IPS-18c (cell line): Measurements from ENCODE around the gene IL1RN.
"Not testable (repeated sequence)": the region's sequence is repeated elsewhere in the genome, so short reads cannot be mapped to it uniquely, and the experiment has no call there.

Experiments
- H3K4me3 ChIP-seq: 2 replicates; pipeline ENCODE4 v1.7.0; 2013; ENCODE audit warnings: low read depth, mild to moderate bottlenecking, low read length, moderate library complexity; ENCODE audit not compliant: insufficient read depth
- H3K9me3 ChIP-seq: one replicate; pipeline ENCODE4 v1.6.1; 2013; ENCODE audit warnings: mild to moderate bottlenecking, low read length, moderate library complexity; ENCODE audit not compliant: control insufficient read depth, insufficient read depth

IL1RN gene

GRCh38 chr2:113126845-113127645 is at the start of gene IL1RN:
TSS of gene IL1RN (plus strand) at chr2:113127598. CDS start at chr2:113127625, 27 bp downstream.
- H3K4me3 ChIP-seq = no peak within 1 kb of the TSS
- no peaks in the 10 kb centered on the region for H3K9me3 ChIP-seq

- H3K4me3 ChIP-seq = no peak overlapping the region
These were observed 49.5 kb upstream of the IL1RN start for GRCh38 chr2:113077921-113078320.

GRCh38 chr2:113078350-113078839 is 49.0 kb upstream of the IL1RN start:
- no peaks in the 10 kb centered on the region for H3K9me3 ChIP-seq
- no peak overlapping the region for H3K4me3 ChIP-seq

More at GRCh38 chr2:113077921-113078320, 49.5 kb upstream of the IL1RN start:
- H3K9me3 ChIP-seq = no peaks in the 10 kb centered on the region

- Histone ChIP-seq H3K4me3 (no peak overlapping the region), H3K9me3 (no peaks in the 10 kb centered on the region)
These were observed 48.3 kb upstream of the IL1RN start for GRCh38 chr2:113079131-113079530.

GRCh38 chr2:113080134-113080533 is 47.3 kb upstream of the IL1RN start:
- H3K4me3 ChIP-seq = no peak overlapping the region
- no peaks in the 10 kb centered on the region for H3K9me3 ChIP-seq

- H3K9me3 ChIP-seq = no peaks in the 10 kb centered on the region
These were observed 45.7 kb upstream of the IL1RN start for GRCh38 chr2:113081488-113082210.

GRCh38 chr2:113083296-113083695 is 44.1 kb upstream of the IL1RN start:
- H3K9me3 ChIP-seq = no peaks in the 10 kb centered on the region
- H3K4me3 ChIP-seq = no peak overlapping the region

More at GRCh38 chr2:113081488-113082210, 45.7 kb upstream of the IL1RN start:
- no peak overlapping the region for H3K4me3 ChIP-seq

- H3K9me3 ChIP-seq = no peaks in the 10 kb centered on the region
These were observed 43.0 kb upstream of the IL1RN start for GRCh38 chr2:113084249-113085000.

GRCh38 chr2:113085542-113085941 is 41.9 kb upstream of the IL1RN start:
- no peaks in the 10 kb centered on the region for H3K9me3 ChIP-seq
- H3K4me3 ChIP-seq = no peak overlapping the region

More at GRCh38 chr2:113084249-113085000, 43.0 kb upstream of the IL1RN start:
- H3K4me3 ChIP-seq = no peak overlapping the region

GRCh38 chr2:113088213-113088992 is 39.0 kb upstream of the IL1RN start:
- no peak overlapping the region for H3K4me3 ChIP-seq
- no peaks in the 10 kb centered on the region for H3K9me3 ChIP-seq

GRCh38 chr2:113089916-113090315 is 37.5 kb upstream of the IL1RN start:
- H3K4me3 ChIP-seq = no peak overlapping the region
- H3K9me3 ChIP-seq = no peaks in the 10 kb centered on the region

- no peaks in the 10 kb centered on the region for H3K9me3 ChIP-seq
- no peak overlapping the region for H3K4me3 ChIP-seq
These were observed 36.0 kb upstream of the IL1RN start for GRCh38 chr2:113091231-113091896.

GRCh38 chr2:113092864-113093612 is 34.4 kb upstream of the IL1RN start:
- H3K9me3 ChIP-seq = no peaks in the 10 kb centered on the region
- no peak overlapping the region for H3K4me3 ChIP-seq

GRCh38 chr2:113093613-113093977 is 33.8 kb upstream of the IL1RN start:
- Histone ChIP-seq H3K9me3 (no peaks in the 10 kb centered on the region), H3K4me3 (no peak overlapping the region)

GRCh38 chr2:113096306-113096705 is 31.1 kb upstream of the IL1RN start:
- not testable (repeated sequence) for H3K4me3 ChIP-seq

More at GRCh38 chr2:113096306-113096705, 31.1 kb upstream of the IL1RN start:
- H3K9me3 ChIP-seq = not testable (repeated sequence)
